Measurements from ENCODE around the gene CEACAM19.
A peak's percentile ranks its signal among the peaks of the same experiment; 100 is the strongest.

The CEACAM19 gene

DNA sequence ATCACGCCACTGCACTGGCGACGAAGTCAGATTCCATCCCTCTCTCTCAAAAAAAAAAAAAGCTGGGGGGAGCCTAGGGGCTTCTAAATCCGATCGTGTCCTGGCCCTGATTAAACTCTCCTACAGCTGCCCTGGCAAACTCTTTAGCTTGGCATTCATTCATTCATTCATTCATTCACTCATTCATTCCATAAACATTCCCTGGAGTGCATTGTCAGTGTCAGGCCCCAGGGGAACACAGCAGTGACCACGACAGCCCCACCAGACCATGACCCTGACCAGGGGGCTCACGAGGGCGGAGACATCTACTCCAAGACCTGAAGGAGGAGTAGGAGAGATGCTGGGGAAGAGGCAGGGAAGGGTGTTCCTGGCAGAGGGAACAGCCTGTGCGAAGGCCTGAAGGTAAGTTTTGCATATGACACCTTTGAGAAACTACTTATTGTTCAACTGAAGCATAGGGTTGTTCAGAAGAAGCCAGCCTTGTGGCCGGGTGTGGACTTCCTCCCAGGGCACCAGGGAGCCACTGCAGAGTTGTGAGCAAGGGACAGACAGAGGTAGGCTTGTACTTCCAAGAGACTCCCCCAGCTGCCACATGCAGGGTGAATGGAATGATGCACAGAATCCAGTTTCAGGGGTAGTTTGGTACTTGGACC lies 52.1 kb downstream of the CEACAM19 start:
- no peak for DNase-seq (ENCODE audit: low spot score)

DNA sequence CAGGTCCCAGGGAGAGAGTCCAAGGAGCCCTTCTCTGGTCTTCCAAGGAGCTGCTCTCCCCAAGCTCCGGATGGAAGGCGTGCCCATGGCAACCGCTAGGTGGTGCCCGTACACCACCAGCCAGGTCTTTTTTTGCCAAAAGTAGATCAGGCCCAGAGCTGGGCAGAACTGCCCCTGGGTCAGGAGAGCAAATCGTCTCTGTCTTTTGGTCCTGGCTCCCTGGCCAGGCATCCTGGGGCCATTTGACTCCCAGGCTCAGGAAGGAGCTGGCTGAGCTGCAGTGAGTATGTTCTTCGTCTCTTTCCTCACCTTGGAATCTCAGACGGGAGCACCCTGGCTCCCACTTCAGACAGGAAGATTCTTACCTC lies 52.7 kb downstream of the CEACAM19 start:
- DNase-seq (ENCODE audit: low spot score): peak; percentile 81

DNA sequence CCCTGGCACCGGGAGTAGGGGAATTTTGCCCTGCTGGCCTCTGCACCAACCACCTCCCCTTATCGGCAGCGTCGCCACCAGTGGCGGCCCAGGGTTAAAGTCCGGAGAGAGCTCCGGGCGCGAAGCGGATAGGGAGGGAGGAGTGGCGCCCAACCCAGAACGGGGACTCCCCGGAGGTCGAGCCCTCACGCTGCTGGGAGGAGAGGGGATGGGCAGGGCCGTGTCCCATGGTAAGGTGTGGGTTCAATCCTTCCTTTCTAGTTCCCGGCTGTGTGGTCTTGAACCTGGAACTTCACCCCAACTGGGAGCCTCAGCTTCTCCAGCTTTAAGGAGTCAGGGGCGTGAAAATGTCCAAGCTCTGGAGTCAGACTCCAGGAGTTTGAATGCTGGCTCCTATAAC lies 54.0 kb downstream of the CEACAM19 start:
- no peak for DNase-seq (ENCODE audit: low spot score)

DNA sequence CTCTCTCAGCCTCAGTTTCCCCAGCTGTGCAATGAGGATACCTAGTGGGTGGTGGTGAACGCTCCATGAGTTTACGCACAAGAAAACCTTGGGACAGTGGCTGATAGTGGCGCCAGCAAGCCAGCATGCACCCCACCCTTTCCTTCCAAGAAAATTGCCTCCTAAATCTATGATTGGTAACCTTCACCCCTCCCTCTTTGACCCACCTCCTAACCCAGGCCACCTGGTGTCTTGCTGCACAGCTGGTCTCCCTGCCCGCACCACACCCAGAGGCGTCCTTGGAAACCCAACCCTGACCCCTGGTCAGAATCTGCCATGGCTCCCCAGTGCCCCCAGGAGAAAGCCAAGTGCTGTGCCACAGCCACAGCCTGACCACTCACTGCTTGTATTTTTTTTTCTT lies 54.4 kb downstream of the CEACAM19 start:
- no peak for DNase-seq (ENCODE audit: low spot score)

DNA sequence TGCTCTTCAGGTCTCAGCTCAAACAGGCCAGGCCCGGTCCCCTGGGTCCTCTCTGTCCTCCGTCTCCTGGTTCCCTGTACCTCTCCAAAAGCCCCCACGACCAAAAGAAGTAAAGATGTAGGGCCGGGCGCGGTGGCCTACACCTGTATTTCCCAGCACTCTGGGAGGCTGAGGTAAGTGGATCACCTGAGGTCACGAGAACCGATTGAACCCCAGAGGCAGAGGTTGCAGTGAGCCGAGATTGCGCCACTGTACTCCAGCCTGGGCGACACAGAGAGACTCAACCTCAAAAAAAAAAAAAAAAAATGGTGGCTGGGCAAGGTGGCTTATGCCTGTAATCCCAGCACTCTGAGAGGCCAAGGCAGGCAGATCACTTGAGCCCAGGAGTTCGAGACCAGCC lies 55.2 kb downstream of the CEACAM19 start:
- no peak for DNase-seq (ENCODE audit: low spot score)

DNA sequence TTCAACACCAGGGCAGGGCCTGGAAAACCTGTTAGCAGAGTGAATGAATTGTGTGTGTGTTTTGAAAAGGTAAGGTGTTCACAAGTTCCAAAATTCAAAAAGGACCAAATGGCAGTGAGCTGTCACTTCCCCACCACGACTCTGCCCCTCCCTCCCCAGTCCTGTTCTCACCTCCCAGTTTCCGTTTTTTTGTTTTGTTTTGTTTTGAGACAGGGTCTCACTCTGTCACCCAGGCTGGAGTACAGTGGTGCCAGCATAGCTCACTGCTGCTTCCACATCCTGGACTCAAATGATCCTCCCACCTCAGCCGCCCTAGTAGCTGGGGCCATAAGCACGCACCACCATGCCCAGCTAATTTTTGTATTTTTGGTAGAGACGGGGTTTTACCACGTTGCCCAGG lies 56.9 kb downstream of the CEACAM19 start:
- no peak for DNase-seq (ENCODE audit: low spot score)

DNA sequence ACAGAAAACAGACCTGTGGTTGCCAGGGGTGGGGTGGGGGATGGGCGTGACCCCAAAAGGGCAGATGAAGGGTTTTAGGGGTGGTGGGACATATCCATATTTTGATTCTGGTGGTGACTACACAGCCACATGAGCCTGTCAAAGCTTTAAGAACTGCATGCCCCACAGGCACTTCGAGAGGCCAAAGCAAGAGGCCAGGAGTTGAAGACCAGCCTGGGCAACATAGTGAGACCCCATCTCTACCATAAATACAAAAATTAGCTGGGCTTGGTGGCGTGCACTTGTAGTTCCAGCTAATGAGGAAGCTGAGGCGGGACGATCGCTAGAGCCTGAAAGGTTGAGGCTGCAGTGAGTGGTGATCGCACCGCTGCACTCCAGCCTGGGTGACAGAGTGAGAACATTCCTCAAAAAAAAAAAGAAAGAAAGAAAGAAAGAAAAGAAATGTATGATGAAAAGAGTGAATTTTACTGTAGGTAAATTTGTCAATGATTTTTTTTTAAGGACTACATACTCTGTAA lies 58.3 kb downstream of the CEACAM19 start:
- DNase-seq (ENCODE audit: low spot score): no peak

DNA sequence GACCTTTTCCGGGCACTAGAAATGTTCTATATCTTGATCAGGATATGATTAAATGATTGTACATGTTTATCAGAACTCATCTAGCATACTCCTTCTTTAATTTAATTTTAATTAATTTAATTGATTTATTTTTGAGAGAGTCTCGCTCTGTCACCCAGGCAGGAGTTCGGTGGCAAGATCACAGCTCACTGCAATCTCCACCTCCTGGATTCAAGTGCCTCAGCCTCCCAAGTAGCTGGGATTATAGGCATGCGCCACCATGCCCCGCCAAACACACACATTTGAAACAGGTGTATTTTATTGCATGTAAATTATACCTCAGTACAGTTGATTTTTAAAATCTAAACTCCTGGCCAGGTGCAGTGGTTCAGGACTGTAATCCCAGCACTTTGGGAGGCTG lies 59.8 kb downstream of the CEACAM19 start:
- DNase-seq (ENCODE audit: low spot score): no peak

DNA sequence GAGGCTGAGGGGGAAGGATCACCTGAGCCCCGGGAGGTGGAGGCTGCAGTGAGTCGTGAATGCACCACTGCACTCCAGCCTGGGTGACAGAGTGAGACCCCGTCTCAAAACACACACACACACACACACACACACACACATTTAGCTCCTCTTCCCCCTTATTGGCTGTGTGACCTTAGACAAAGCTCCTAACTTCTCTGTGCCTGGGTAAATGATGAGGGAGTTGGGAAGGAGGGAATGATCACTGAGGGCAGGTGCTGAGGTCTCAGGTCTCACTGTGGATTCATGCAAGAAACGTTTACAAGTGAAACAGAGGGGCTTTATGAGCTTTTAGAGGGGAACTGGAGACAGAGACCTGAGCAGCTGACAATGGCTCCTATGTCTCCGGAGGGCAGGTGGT lies 60.3 kb downstream of the CEACAM19 start:
- DNase-seq (ENCODE audit: low spot score): no peak

DNA sequence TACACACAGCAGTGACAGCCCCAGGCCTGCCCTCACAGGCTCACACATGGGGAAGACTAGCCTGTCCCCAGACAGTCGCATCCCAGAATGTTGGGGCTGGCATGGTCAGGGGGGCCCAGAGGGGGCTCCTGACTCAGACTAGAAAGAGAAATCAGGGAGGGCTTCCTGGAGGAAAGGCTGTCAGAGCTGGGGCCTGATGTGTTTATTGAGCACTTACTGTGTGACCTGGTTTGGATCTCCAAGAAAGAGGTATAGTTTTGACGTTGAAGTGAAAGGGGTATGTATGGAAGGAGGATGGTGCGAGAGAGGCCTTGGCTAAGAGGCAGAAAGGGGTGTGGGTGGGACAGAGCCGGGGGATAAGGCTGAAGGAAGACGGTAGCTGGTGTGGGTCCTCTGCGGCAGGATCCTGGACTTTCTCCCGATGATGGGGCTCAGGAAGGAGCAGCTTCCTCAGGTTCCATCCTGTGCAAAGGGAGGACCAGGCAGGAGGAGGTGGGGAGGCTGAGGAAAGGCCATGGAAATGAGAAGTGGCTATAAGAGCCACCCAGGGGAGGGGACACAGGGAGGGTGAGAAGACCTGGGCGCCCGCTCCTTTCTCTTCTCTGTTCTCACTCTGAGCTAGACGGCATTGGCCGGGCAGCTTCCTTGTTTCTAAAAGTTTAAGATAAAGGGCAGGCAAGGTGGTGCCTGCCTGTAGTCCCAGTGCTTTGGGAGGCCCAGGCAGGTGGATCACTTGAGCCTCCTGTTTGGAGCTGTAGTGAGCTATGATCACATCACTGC lies 61.1 kb downstream of the CEACAM19 start:
- no peak for DNase-seq (ENCODE audit: low spot score)
